HTERT RPE-1 (cell line): ENCODE measurements around the gene CCDC174.

Experiments
- in situ Hi-C: fragments of 300-500 bp; cut with MboI; formaldehyde crosslinking; loops from 4 replicates; pipeline ENCODE4 v1.14.3; 2020; ENCODE audit warnings: low sequenced_read_pairs

The CCDC174 gene

DNA sequence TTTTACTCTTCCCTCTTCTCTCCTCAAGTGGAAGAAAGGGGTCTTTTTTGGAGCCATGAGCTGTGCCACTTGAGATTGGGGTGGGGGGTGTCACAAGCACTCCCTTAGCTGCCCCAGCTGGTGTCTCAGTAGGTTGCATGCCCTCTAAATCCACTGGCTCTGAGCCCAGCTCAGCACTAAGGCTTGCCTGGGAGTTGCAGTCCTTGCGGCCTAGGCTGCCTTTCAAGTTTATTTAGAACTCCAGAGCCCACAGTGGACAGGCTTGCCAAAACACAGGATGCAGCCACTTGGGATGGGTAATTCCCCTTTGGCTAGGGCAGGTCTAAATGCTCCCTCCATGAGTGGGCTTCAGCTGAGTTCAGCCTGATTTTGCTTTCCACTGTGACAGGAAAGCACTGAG is 48.1 kb downstream of the CCDC174 start:
- in situ Hi-C loops: no loop called here

DNA sequence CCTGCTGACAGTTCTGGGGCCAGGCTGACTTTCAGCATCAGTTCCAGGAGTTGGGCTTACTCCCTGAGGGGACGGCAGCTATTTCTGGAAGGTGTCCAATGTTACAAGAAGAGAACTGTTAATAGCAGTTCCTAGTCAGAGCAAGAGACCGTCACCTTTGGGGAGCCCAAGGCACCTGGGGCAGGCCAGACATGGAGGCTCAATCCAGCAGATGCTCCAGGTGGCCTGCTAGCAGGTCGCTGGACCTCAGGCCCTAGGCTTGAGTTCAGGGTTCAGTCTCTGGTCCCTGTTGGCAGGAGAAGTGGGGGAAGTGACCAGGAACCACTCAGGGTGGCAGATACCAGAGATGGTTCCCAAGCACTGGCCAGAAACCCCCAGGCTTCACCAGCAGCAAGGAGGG is 49.3 kb downstream of the CCDC174 start:
- in situ Hi-C loops: no loop called here

DNA sequence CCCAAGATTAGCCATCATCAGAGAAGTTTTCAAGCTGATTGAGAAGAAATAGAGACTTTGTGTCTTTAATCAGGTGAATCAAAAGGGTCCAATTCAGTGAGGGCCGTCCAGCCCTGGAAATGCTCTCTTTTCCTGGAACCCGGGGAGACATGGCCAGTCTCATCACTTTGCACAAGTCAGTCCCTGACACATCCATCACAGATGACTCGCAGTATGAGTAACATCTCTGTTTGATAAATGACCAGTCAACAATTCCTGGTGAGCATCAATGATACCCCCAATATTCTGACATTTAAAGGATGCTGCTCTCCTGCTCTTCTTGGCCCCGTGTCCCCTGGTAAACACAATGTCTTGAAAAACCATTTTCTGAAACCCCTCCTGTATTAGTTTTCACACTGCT is 50.1 kb downstream of the CCDC174 start:
- in situ Hi-C loops: no loop called here

DNA sequence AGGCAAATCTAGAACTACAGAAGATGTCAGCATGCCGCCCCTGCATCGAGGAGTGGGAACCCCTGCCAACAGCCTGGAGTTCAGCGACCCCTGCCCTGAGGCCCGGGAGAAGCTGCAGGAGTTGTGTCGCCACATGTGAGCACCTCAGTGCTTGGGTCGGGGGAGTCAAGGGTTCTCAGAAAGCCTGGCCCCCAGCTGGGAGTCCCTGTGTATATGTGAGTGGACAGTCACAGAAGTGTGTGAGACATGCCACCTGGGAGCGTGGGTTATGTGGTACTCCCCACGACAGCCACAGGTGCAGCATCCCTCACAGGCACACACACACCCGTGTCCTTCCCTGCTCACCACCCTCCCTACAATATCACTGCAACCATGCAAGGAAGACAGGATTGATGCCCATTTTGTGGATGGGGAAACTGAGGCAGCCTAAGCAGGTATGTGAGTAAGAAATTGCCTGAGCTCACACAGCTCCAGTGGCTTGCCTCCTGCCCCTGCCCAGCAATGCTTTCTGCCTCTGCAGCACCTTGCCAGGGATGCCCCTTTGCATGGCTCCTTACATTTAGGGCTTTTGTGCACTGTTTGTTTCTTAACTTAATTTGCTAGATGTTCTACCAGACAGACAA is 51.7 kb downstream of the CCDC174 start:
- in situ Hi-C loops: no loop called here

DNA sequence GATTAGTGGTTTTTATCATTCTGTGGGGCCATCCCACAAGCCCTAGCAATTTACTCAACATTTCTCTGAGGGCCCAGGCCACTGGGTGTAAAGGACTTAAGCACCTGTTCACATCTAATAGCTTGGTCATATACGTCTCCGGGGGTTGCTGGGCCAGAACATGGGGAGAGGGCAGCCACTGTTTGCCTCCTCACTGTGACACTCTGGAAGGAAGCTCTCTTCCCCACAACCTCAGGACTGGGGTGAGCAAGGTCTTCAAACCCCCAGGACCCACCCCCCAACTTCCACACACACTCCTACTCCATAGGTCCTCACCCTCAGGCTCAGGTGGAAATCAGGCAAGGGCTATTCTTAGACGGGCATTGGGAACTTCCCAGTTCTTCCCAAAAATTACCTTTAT is 52.2 kb downstream of the CCDC174 start:
- in situ Hi-C loops: no loop called here

DNA sequence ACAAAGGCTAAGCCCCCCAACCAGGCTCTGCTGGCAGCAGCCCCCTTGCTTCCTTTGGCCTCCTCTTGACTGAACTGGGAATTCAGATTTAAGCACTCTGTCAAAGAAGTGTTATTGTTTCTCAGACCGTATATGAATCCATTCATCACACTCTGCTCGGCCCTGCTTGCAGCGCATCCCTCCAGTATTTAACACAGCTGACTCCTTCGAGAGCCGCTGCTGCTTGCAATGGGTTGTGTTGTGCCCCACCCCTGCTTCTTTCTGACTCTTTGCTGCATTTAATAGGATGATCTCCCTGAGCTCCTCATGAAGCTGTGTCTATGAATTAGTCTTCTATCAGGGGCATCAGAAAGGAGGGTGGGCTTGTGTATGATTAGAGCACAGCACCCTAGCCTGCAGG is 54.5 kb downstream of the CCDC174 start:
- in situ Hi-C loops: no loop called here

DNA sequence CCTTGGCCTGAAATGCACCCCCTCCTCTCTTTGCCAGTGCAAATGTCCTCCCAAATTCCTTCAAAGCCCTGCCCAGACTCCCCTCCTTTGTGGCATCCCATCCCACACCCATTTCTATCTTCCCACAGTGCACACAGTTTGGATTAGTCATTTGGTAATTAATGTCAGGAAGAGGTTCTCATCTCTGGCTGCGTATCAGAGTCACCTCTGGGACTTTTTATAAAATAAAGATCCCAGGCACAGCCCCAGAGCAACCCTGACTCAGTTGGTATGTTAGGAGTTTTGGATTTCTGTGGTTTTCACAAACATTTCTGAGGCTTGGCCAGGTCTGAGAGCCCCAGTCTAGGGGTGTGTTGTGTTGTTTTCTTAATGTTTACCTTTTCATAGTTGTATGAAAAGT is 65.0 kb downstream of the CCDC174 start:
- in situ Hi-C loops: no loop called here

DNA sequence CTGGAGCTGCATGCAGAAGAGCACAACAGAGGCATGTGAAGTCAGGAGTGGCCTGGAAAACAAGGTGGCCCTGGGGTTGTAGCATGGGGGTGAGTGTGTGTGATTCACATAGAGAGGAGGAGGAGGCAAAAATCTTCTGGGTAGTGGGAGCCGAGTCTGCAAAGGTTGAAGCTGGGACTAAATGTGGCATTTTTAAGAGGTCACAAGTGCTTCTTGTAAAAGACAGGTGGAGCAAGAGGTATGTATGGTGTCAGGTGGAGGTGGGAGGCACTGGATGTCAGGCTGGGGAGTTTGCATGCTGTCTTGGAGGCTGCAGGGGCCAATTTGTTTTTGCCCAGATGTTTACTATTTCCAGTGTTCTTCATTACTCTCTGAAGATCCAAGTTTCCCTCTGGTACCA is 65.7 kb downstream of the CCDC174 start:
- in situ Hi-C loops: no loop called here

DNA sequence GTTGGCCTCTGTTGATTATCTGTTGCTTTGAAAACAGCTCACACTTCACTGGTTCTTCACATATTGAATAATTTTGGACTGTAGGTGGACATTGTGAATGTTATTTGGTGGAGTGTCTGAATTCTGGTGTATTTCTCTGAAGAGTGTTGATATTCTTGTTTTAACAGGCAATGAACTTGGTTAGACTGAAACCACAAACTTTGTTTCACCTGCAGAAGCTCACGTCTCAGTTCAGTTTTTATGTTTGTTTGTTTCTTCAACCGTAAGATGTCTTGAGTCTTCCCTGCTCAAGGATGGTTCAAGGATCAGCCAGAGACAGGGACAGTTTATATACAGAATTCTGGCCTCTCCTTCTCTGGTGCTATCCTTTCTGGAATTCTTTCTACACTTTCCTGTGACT is 67.0 kb downstream of the CCDC174 start:
- in situ Hi-C loops: no loop called here

DNA sequence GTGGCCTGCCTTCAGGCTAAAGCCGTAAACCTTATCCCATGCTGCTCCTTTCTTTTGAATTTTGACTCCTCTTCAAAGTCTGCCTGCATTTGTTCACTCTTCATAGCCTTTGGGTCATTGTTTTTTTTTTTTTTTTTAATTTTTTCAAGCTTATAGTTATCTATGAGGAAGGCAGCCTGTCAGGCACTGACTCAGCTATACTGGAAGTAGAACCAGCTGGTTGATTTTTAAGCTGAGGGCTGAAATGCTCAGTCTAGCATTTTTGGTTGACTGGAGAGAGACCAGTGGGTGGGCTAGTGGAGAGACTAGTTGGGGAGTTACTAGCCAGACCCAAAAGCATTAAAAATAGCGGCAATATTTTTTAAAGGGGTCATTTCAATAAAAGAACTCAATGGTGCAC is 67.4 kb downstream of the CCDC174 start:
- in situ Hi-C loops: no loop called here

DNA sequence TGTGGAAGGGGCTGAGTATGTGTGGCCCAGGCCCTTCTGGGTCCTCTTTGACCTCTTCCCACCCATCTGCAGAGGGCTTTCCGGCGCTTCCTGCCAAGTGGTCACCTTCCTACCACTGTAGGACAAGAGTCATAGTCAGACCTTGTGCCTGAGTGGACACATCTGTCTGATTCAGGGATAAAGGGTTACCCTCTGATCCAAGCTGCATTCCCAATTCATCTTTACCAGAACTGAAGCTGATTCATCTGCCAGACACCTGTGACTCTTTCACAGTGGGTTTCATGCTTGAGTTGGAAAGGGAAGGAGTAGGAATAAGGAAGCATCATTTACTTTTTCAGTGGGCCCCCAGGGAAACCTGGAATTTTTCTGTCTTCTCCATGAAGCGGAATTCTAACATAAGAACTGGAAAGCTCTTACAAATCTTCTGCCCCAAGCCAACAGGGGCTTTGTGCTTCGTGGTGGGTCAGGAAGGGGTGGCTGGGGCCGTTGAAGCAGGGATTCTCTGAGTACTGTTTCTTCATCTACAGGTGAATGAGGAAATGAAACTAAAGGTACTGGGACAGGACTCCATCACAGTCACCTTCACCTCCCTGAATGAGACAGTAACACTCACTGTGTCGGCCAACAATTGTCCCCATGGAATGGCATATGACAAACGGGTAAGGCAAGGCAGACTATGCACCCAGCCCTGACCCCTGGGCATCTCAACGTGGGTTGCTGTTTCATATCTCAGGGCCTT is 69.7 kb downstream of the CCDC174 start:
- in situ Hi-C loops: no loop called here
